HCT116 (cell line): ENCODE measurements around the gene OTOP3. TPM values are rescaled to one million over a fixed set of nuclear protein-coding genes. Genes with fewer than 3 reads are reported as not detected.

ENCODE experiments used
- total RNA-seq: library from RNA; stranded (reverse); gene quantifications from one replicate; pipeline ENCODE4 v1.2.1, GENCODE V29; 2021; ENCODE audit not compliant: unreplicated experiment

OTOP3 gene
- total RNA-seq, 1 experiment from 2014 or later: not detected

Other genes with a start within 250 kb of the OTOP3 start
- not detected for gene CD300LF, start 223.0 kb upstream of the OTOP3 start, total RNA-seq
- 8.2 TPM for gene RAB37, start 198.6 kb upstream of the OTOP3 start, total RNA-seq
- 129 TPM for gene NHERF1, start 187.3 kb upstream of the OTOP3 start, total RNA-seq
- 88.7 TPM for gene NAT9, start 159.6 kb upstream of the OTOP3 start, total RNA-seq
- 2.2 TPM for gene GRIN2C, start 76.0 kb upstream of the OTOP3 start, total RNA-seq
- gene FDXR, start 62.9 kb upstream of the OTOP3 start, total RNA-seq: 98.8 TPM
- gene FADS6, start 42.3 kb upstream of the OTOP3 start, total RNA-seq: not detected
- 3.1 TPM for gene USH1G, start 12.6 kb upstream of the OTOP3 start, total RNA-seq
- gene OTOP2, start 11.6 kb upstream of the OTOP3 start, total RNA-seq: not detected
- gene HID1, start 36.9 kb downstream of the OTOP3 start, total RNA-seq: 43.8 TPM
- 26.5 TPM for gene CDR2L, start 51.7 kb downstream of the OTOP3 start, total RNA-seq
- 80.5 TPM for gene MRPL58, start 76.8 kb downstream of the OTOP3 start, total RNA-seq
- 407 TPM for gene ATP5PD, start 111.1 kb downstream of the OTOP3 start, total RNA-seq
- 23.3 TPM for gene KCTD2, start 111.3 kb downstream of the OTOP3 start, total RNA-seq
- gene SLC16A5, start 152.1 kb downstream of the OTOP3 start, total RNA-seq: 79.3 TPM
- 43.2 TPM for gene ARMC7, start 174.1 kb downstream of the OTOP3 start, total RNA-seq
- 115 TPM for gene NT5C, start 195.8 kb downstream of the OTOP3 start, total RNA-seq
- gene JPT1, start 218.6 kb downstream of the OTOP3 start, total RNA-seq: 575 TPM
- gene SUMO2, start 247.1 kb downstream of the OTOP3 start, total RNA-seq: 859 TPM